GM12864 (cell line): ENCODE measurements around the gene UQCR11.
A peak's percentile ranks its signal among the peaks of the same experiment; 100 is the strongest.

Experiments used
- DNase-seq: peaks from one replicate; pipeline ENCODE4 v3.0.0-alpha.2; 2011; ENCODE audit warnings: low read depth
- H3K4me3 ChIP-seq: 2 replicates; pipeline ENCODE4 v1.5.1; 2011; ENCODE audit warnings: mild to moderate bottlenecking, low read depth, low read length, control low read depth
- CTCF ChIP-seq: IDR thresholded peaks from 2 replicates; pipeline ENCODE4 v1.5.1; 2011; ENCODE audit warnings: low read depth, mild to moderate bottlenecking, moderate library complexity, low read length, control low read depth, inconsistent platforms; ENCODE audit errors: missing control alignments

Gene UQCR11

DNA sequence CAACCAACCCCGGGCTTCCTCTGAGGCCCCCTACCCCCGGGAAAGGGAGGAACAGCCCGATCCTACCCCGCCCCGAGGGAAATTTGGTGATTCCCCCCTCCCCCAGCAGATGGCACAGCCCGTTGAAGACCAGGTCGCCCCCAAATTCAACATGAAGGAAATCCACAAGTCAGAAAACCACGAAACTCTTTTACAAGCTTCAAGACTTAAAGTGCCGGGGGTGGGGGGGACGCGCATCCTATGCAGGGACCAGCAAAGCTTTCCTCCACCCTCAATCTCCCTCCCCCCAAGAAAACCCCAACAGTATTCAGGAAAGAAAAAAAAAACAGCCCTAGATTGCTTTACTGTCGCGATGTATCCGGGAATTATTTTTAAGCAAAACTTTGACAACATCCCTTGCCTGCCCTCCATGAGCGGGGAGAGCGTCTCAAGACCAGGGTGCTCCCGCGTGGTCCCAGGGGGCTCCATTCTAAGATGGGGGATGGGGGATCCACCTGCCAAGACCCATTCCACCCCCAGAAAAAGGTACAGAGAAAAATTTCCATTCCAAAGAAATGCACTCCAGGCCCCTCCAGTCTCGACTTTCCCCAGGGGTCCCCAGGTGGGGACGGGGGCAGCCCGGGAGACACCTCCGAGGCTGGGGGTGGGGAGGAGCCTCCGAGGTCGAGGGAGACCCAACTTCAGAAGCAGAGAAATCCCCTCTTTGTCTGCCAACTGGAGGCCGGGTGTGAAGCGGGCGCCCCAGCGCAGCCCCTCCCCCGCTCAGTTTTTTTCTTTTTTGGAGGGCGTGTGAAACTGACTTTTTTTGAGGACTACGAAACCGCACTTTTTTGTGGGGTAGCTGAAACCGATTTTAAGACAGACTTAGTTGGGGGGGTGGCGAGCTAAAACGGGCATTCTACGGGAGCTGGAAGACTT lies 45.6 kb upstream of the UQCR11 start:
- DNase-seq, result peak; percentile 88
- H3K4me3 ChIP-seq, result peak overlapping the region; percentile 92
- TF ChIP-seq CTCF, result no peak

GRCh38 chr19:1649706-1650649 lies 44.7 kb upstream of the UQCR11 start:
- no peak for DNase-seq
- peak; percentile 1 for TF ChIP-seq CTCF
- peak overlapping the region; percentile 92 for H3K4me3 ChIP-seq

- no peak for DNase-seq
Observed at GRCh38 chr19:1648920-1649541, 43.8 kb upstream of the UQCR11 start.

GRCh38 chr19:1648459-1648849 lies 43.2 kb upstream of the UQCR11 start:
- DNase-seq, result peak; percentile 82
- peak overlapping the region; percentile 92 for H3K4me3 ChIP-seq
- TF ChIP-seq CTCF, result no peak

More at GRCh38 chr19:1648920-1649541, 43.8 kb upstream of the UQCR11 start:
- peak; percentile 23 for TF ChIP-seq CTCF
- peak overlapping the region; percentile 92 for H3K4me3 ChIP-seq

DNA sequence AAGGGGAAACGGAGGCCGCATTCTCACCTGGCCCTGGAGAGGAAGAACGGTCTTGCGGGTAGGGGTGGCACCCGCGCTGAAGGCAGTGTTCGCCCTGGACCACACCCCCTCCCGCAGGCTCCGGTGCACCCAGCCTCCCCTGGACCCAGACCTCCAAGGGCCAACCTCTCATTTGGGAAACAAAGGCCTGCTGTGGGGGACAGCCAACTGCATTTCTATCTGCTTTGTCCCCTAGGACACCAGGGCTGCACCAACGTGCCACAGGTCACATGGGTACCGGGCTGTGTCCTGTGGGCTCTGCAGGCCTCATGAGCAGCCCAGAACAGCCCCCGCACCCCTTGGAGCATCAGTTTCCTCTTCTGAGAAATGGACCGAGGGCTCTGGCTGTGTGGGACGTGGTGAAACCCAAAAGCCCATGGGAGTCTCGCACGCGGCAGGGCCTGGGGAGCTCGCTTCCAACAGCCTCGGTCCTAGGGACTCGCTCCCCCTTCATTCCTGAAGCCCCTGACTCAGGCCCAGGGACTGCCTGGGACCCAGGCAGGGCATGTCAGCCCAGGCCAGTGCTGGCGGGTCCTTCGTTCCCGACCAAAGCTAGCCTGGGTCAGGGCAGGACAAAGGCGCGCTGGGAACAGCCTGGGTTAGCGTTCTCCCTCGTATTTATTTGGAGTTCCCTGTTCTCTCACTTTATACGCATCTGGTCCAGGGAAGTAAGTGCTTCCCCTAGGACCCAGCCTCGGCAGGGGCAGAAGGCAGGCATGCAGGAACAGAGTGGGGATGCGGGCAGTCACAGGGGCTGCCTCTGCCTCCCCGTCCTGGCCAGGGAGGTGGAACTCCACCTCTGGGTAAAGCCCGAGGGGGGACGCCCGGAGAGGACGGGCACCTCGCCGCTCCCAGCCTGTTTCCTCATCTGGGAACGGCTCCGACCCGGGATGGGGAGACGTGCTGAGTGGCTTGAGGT lies 42.5 kb upstream of the UQCR11 start:
- TF ChIP-seq CTCF, result no peak
- DNase-seq, result no peak
- peak overlapping the region; percentile 92 for H3K4me3 ChIP-seq
